Activated T-helper 17 cell treated with anti-CD3 and anti-CD28 coated beads, Interleukin-2, amount 50 U/mL, for 72 hours (primary cell): ENCODE measurements around the gene SYT12. TPM values are rescaled to one million over a fixed set of nuclear protein-coding genes. Genes with fewer than 3 reads are reported as not detected.

Source experiments
- ATAC-seq: fragments of 150-1000 bp; cut with Tn5 transposase; replicated peaks from 2 replicates; pipeline ENCODE4 v1.10.0; 2021; ENCODE audit warnings: mild to moderate bottlenecking, moderate library complexity
- H3K27ac Mint-ChIP-seq: one replicate; pipeline ENCODE4 v1.8.0; 2022; ENCODE audit warnings: mixed read lengths
- H3K27me3 Mint-ChIP-seq: one replicate; pipeline ENCODE4 v1.8.0; 2022; ENCODE audit warnings: mixed read lengths
- H3K36me3 Mint-ChIP-seq: one replicate; pipeline ENCODE4 v1.8.0; 2022; ENCODE audit warnings: low read depth, mild to moderate bottlenecking, mixed read lengths
- H3K4me1 Mint-ChIP-seq: one replicate; pipeline ENCODE4 v1.8.0; 2022; ENCODE audit warnings: mixed read lengths
- H3K4me3 Mint-ChIP-seq: one replicate; pipeline ENCODE4 v1.8.0; 2022; ENCODE audit warnings: mild to moderate bottlenecking, mixed read lengths
- H3K9me3 Mint-ChIP-seq: one replicate; pipeline ENCODE4 v1.8.0; 2022; ENCODE audit warnings: mixed read lengths
- total RNA-seq, 2 donors: library from RNA; stranded (reverse); gene quantifications; one replicate each; pipeline ENCODE4 v1.2.3, GENCODE V29; 2022

SYT12 gene
- total RNA-seq, 2 donors from 2014 or later: 0.08 TPM; not detected in 1

DNA sequence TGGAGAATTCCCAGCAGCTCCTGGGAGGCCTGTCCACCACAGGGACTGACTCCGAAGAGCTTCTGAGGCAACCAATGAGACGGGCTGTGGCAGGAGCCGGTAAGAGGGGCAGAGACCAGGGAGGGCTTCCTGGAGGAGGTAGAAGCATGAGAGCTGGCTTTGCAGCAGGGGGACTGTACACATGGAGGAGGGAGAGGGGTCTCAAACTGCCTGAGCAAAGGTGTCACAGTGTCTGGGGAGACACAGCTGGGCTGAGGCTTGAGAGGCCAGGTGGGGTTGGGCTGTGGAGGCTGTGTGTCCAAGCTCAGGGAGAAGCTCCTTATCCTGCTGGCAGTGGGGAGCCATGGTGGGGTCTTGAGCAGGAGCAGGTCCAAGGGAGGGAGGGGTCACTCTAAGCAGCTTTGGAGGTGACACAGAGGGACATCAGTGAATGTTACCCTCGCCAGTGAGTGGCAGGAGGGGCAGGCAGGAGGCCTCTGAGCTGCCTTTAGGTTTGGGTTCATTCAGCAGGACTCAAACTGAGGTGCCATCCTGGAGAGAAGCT, 29.1 kb downstream of the SYT12 start:
- H3K9me3 Mint-ChIP-seq: no peaks in the 10 kb centered on the region
- H3K4me3 Mint-ChIP-seq: no peak overlapping the region
- H3K27me3 Mint-ChIP-seq: peaks cover 8% of the 10 kb centered on the region
- peaks cover 6% of the 10 kb centered on the region for H3K4me1 Mint-ChIP-seq
- no peaks in the 10 kb centered on the region for H3K36me3 Mint-ChIP-seq
- no peak for ATAC-seq
- H3K27ac Mint-ChIP-seq: peak overlapping the region; percentile 22

DNA sequence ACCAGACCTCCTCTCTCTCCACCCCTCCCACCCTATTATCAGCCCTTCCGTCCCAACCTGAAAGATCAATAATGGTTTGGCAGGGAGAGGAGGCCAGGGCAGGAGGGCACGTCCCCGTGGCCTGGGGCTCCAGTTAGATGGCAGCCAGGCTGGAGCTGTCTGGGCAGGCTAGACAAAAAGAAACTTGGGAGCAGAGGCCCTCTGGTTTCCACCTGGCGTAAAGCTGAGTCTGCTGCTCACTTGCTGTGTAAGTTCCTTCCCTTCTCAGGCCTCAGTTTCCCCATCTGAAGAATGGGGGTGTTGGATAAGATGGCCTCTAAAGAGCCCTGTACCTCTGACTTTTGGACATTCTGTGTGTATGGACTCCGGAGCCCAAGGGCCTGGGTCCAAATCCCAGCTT, 30.0 kb downstream of the SYT12 start:
- no peaks in the 10 kb centered on the region for H3K9me3 Mint-ChIP-seq
- no peaks in the 10 kb centered on the region for H3K36me3 Mint-ChIP-seq
- H3K27me3 Mint-ChIP-seq: peaks cover 8% of the 10 kb centered on the region
- peaks cover 6% of the 10 kb centered on the region for H3K4me1 Mint-ChIP-seq
- ATAC-seq: no peak
- H3K27ac Mint-ChIP-seq: no peak overlapping the region
- H3K4me3 Mint-ChIP-seq: no peak overlapping the region

DNA sequence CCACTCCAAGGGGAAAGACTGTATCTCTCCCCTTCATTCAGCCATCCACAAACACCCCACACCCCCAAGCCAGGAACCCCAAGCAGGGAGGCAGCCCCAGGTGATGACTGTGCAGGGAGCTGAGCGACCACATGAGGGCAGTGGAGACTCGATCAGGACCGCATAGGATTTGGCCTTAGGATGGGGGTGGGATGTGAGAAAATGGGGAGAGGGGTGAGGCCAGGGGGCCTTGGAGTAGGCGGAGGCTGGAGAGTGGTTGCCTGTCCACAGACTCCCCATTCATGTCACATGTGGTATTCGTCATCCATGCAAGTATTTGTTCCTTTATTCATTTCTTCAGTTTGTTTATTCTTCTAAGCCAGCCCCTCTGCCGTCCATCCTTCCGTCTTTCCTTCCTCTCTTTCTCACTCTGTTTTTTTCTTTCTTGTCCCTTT, 31.0 kb downstream of the SYT12 start:
- no peak overlapping the region for H3K4me3 Mint-ChIP-seq
- H3K36me3 Mint-ChIP-seq: no peaks in the 10 kb centered on the region
- peak; percentile 66 for ATAC-seq
- H3K27ac Mint-ChIP-seq: peak overlapping the region; percentile 34
- peaks cover 6% of the 10 kb centered on the region for H3K4me1 Mint-ChIP-seq
- H3K9me3 Mint-ChIP-seq: no peaks in the 10 kb centered on the region
- peaks cover 8% of the 10 kb centered on the region for H3K27me3 Mint-ChIP-seq

DNA sequence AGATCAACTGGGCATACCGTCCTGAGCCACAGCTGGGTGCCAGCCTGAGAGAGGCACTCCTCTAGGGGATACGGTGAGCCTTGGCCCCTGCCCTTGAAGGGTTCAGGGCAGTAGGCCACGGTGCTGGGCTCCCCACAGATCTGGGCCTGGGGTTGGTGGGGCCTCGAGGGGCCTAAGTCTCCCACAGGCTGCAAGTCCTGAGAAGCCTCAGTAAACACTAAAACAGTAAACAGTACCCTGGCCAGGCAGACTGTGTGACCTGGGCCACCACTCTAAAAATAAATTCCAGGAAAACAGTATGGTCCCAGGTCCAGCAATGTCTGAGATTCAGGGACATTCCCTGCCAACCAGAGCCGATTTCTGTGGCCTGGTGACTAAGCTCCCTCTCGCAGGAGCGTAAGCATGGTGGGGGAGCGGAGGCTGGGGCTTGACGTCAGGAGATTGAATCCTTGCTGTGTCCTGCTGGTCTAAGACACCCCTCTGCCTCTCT, 31.5 kb downstream of the SYT12 start:
- Mint-ChIP-seq H3K4me1 (peaks cover 6% of the 10 kb centered on the region), H3K36me3 (no peaks in the 10 kb centered on the region), H3K4me3 (no peak overlapping the region), H3K27me3 (peaks cover 8% of the 10 kb centered on the region), H3K27ac (peak overlapping the region; percentile 34), H3K9me3 (no peaks in the 10 kb centered on the region)
- ATAC-seq: peak; percentile 55

DNA sequence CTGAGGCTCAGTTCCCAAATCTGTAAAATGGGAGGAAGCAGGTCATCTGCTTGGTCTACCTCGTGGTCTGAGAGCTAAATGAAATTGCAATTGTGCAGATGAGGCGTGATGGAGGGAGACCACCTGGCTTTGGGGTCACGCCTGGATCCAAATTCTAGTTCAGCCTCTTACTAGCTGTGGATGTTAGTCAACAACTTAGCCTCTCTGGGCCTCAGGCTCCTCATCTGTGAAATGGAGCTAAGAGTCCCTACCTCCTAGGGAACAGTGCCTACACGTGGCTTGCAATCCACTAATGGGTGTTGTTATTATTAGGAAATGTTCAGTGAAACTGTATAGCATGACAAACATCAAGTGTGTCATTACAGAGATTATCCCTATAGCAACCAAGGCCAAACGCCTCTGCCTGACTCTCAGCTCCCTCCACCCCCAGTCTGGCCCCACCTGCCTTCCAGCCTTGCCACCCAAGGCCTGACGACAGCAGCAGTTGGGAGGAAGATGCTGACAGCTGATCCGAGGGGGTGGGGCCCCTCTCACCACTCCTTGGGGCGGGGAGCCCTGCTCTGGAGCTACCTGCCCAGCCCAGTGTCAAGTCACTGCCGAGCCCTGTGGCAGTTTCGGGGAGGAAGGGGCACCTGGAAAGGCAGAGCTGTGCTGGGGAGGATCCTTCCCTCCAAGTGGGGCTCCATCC, 32.0 kb downstream of the SYT12 start:
- H3K9me3 Mint-ChIP-seq: no peaks in the 10 kb centered on the region
- H3K4me3 Mint-ChIP-seq: peak overlapping the region; percentile 60
- H3K27ac Mint-ChIP-seq: no peak overlapping the region
- peak; percentile 57 for ATAC-seq
- H3K4me1 Mint-ChIP-seq: peaks cover 6% of the 10 kb centered on the region
- no peaks in the 10 kb centered on the region for H3K36me3 Mint-ChIP-seq
- H3K27me3 Mint-ChIP-seq: peaks cover 8% of the 10 kb centered on the region

DNA sequence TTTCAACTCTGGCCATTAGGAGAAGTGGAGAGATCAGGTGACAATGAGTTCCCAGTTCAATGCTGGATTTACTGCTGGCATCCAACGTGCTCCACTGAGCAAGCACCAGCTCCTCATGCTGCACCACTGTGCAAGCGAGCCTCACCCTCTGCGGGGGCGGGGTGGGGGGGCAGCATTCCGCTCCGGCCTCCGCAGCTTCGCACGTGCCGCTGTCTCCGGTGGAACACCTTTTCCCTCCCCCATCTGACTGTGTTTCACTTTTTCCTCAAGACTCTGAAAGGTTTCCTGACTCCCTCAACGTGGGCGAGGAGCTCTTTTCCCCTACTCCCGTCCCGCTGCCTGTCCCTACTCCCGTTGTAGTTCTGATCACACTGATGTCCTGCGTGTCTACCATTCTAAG, 32.9 kb downstream of the SYT12 start:
- ATAC-seq: no peak
- no peaks in the 10 kb centered on the region for H3K9me3 Mint-ChIP-seq
- no peak overlapping the region for H3K27ac Mint-ChIP-seq
- H3K4me3 Mint-ChIP-seq: peak overlapping the region; percentile 60
- peaks cover 6% of the 10 kb centered on the region for H3K4me1 Mint-ChIP-seq
- peaks cover 8% of the 10 kb centered on the region for H3K27me3 Mint-ChIP-seq
- no peaks in the 10 kb centered on the region for H3K36me3 Mint-ChIP-seq

DNA sequence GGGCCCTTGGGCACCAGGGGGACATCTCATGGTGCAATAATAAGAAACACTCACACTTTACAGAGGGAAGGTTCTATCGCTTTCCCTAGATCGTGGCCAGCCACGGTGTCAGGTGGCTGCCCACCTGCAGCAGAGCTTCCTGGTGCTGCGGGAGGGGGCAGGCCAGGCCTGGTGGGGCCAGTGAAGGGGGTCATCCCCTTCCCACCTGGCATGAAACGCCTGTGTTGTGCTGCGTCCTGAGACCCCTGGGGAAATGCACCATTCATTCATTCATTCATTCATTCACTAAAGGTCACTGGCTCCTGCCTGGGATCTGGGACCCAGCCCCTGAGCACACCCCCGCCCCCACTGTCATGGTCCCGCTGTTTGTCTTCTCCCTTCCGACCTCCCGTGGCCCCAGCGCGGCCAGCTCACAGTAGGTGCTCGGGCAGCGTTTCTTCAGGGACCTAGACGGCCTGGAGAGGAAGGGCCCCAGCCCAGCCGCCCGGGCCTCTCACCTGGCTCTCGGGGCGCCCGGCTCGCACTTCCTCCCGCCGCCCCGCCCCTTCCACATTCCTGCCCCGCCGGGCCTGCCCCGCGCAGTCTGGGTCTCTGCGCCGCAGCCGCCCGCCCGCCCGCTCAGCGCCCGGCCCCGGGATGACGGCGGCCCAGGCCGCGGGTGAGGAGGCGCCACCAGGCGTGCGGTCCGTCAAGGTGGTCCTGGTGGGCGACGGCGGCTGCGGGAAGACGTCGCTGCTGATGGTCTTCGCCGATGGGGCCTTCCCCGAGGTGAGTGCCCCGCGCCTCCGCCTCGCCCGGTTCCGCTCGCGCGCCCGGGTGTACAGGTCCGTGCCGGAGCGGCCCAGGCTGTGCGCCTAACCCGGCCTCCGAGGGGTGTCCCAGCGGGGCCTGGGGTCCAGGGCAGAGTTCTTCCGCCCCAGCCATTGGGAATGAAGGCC, 33.6 kb downstream of the SYT12 start, which contains the start of gene RHOD:
Gene RHOD, plus strand, starts transcription at position 581 of the 938 bp plus-strand sequence. Its CDS starts 56 bp downstream, at position 637.
- Mint-ChIP-seq H3K36me3 (no peaks in the 10 kb centered on the region), H3K27ac (no peak within 1 kb of the TSS), H3K4me1 (peaks cover 6% of the 10 kb centered on the region), H3K27me3 (peaks cover 3% of the 10 kb centered on the region), H3K4me3 (peak within 1 kb of the TSS; percentile 60), H3K9me3 (no peaks in the 10 kb centered on the region)
- ATAC-seq: peak; percentile 70

DNA sequence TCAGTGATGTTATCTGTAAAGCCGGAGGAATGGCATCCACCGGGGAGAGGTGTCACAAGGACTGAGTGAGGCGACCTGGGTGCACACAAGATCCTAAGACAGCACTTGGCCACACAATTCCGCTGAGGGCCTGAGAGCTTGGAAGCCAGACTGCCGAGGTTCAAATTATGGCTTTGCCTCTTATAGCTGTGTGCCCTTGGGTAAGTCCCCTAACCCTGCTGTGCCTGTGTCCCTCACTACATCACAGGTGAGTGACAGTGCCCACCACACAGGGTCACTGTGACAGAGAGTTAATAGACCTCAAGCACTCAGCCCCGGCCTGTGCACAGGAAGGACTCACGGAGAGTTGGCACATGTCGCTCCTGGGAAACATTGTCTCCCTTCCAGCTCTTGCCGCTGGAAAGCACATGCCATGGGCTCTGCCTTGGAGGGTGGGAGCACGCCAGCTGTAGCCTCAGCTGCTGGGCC, 34.3 kb downstream of the SYT12 start:
- H3K4me1 Mint-ChIP-seq: peaks cover 6% of the 10 kb centered on the region
- no peak for ATAC-seq
- H3K27me3 Mint-ChIP-seq: no peaks in the 10 kb centered on the region
- H3K9me3 Mint-ChIP-seq: no peaks in the 10 kb centered on the region
- no peaks in the 10 kb centered on the region for H3K36me3 Mint-ChIP-seq
- H3K27ac Mint-ChIP-seq: no peak overlapping the region
- peak overlapping the region; percentile 60 for H3K4me3 Mint-ChIP-seq

DNA sequence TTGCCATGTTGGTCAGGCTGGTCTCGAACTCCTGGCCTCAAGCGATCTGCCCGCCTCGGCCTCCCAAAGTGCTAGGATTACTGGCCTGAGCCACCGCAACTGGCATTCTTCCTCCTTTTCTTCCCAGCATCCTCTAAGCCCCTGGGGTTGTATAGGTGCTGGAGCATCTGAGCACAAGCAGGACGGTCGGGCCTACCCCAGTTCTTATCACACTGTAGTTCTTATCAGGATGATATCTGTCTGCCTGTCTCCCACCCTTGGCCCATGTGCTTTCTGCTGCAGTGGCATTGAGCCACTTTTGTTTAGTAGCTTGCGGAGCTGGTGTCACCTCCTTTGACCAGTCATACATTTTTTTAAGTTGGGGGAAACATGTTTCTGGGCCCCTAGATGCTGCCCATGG, 35.6 kb downstream of the SYT12 start:
- no peak overlapping the region for H3K4me3 Mint-ChIP-seq
- H3K4me1 Mint-ChIP-seq: peaks cover 6% of the 10 kb centered on the region
- no peaks in the 10 kb centered on the region for H3K27me3 Mint-ChIP-seq
- ATAC-seq: no peak
- no peaks in the 10 kb centered on the region for H3K36me3 Mint-ChIP-seq
- no peaks in the 10 kb centered on the region for H3K9me3 Mint-ChIP-seq
- no peak overlapping the region for H3K27ac Mint-ChIP-seq

DNA sequence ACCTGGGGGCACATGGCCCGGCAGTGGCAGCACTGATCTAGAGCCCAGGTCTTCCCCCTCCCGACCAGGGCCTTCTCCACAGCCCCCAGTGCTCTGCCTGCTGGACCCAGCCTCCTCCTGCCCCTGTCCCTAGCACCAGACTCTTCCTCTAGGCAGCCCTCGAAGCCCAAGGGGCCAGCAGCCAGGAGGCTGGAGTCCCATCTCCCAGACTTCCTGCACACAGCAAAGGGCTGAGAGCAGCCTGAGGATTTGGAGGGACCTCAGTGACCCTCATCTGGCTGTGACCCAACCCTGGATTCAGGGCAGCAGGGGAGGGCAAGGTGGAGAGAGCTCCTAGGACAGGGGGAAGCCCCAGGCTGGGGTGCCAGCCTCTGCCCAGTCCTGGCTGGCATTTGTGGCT, 36.7 kb downstream of the SYT12 start:
- no peak for ATAC-seq
- no peak overlapping the region for H3K27ac Mint-ChIP-seq
- no peaks in the 10 kb centered on the region for H3K36me3 Mint-ChIP-seq
- no peaks in the 10 kb centered on the region for H3K4me1 Mint-ChIP-seq
- H3K9me3 Mint-ChIP-seq: no peaks in the 10 kb centered on the region
- no peak overlapping the region for H3K4me3 Mint-ChIP-seq
- no peaks in the 10 kb centered on the region for H3K27me3 Mint-ChIP-seq

DNA sequence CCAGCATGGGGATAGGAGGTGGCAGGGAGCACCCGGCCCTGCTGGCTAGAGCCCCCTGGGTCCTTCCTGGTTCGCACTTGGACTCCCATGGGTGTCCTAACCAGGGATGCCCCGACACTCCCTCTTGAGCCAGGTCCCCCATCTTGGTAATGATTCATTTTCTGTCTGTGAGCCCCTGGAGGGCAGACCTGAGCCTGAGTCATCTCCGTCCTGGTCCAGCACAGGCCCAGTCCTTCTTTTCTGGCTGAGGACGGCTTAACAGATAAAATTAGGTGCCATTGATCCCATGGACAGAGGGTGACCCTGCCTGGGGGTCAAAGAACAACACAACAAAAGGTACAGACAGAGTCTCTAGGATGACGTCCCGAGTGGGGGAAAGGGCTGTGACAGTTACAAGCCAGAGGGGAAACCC, 37.2 kb downstream of the SYT12 start:
- Mint-ChIP-seq H3K4me3 (no peak overlapping the region), H3K27me3 (no peaks in the 10 kb centered on the region), H3K27ac (no peak overlapping the region), H3K9me3 (no peaks in the 10 kb centered on the region), H3K36me3 (no peaks in the 10 kb centered on the region), H3K4me1 (no peaks in the 10 kb centered on the region)
- ATAC-seq: no peak

DNA sequence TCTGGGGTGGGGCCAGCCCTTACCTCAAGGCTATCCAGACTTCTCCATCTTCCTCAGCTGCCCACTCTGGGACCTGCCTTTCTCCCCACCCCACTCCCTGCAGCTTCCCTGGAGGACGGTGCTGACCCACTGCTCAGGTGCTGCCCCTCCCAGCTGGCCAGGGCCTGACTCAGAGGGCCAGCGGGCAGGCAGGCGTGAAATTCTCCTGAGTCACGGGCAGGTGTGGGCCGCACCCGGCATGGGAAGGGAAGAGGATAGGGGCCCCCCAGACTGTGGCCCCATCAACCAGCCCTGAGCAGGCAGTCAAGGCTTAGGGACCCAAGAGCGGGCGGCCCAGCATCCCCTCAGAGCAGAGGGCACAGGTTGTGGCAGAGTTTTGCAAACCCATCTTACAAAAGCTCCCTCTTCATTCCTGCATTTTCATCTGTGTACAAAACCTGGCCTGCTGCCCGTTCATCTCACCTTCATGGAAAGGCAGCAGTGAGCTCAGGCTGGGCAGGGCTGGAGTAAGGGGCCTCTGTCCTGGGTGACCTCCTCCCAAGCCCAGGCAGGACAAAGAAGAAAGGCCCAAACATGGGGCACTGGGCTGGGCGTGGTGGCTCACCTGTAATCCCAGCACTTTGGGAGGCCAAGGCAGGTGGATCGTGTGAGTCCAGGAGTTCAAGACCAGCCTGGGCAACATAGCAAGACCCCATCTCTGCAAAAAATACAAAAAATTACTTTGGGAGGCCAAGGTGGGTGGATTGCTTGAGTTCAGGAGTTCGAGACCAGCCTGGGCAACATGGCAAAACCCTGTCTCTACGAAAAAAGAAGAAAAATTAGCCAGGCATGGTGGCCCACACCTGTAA, 39.8 kb downstream of the SYT12 start:
- H3K4me1 Mint-ChIP-seq: no peaks in the 10 kb centered on the region
- no peaks in the 10 kb centered on the region for H3K36me3 Mint-ChIP-seq
- H3K27me3 Mint-ChIP-seq: no peaks in the 10 kb centered on the region
- ATAC-seq: no peak
- no peak overlapping the region for H3K4me3 Mint-ChIP-seq
- no peaks in the 10 kb centered on the region for H3K9me3 Mint-ChIP-seq
- no peak overlapping the region for H3K27ac Mint-ChIP-seq

DNA sequence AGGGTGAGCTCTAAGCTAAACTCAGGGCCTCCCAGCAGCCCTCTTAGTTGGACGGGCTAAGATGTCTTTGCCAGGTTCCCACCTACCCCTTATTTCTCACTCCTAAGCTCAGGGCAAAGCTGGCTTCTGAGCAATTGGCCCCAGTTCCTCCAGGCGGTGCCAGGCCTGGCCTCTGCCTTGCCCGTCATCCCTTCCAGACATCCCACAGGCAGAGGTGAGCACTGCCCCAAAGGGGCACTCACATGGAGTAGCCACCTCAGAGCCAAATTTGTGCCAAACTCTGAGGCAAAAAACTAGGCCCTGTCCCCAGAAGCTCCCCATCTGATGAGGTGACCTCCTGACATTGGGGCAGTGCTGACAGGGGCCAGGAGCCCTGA, 43.4 kb downstream of the SYT12 start:
- Mint-ChIP-seq H3K27me3 (no peaks in the 10 kb centered on the region), H3K4me1 (no peaks in the 10 kb centered on the region), H3K27ac (no peak overlapping the region), H3K4me3 (no peak overlapping the region), H3K36me3 (no peaks in the 10 kb centered on the region), H3K9me3 (no peaks in the 10 kb centered on the region)
- ATAC-seq: no peak
